HG02884 (cell line): ENCODE results near the gene OR1D5.
A peak's percentile ranks its signal among the peaks of the same experiment; 100 is the strongest.
"Not testable (repeated sequence)": the region's sequence is repeated elsewhere in the genome, so short reads cannot be mapped to it uniquely, and the experiment has no call there.

Experiments used
- ATAC-seq: cut with Tn5 transposase; IDR thresholded peaks from one replicate; pipeline ENCODE4 v1.9.1; 2021; ENCODE audit warnings: mild to moderate bottlenecking, moderate library complexity; ENCODE audit not compliant: unreplicated experiment

The OR1D5 gene

GRCh38 chr17:3063507-3063906 lies at the start of gene OR1D5:
TSS of gene OR1D5 (minus strand) at chr17:3063607. CDS start at chr17:3063607, 0 bp downstream.
- ATAC-seq: not testable (repeated sequence)

GRCh38 chr17:3104322-3104721 lies 40.9 kb upstream of the OR1D5 start, which contains the start of gene OR1D2:
TSS of gene OR1D2 (minus strand) at chr17:3104422. CDS start at chr17:3092996, 11,426 bp downstream.
- no peak for ATAC-seq

DNA sequence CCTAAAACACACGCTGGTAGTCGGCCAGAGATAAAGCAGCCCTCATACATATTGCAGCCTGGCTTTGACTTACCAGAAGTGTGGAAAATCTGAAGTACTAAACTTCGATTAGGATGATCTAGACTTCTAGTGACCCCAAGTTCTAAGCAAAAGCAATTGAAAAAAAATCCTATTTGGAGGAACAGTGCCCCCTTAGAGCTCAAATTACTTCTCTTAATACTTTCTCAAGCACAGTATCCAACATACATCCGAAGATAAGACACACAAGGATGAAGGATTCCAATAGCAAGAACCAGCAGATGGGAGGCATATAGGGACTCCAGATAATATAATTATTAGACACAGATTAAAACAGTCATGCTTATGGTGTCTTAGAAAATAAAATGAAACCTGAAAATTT lies 10.4 kb upstream of the OR1D5 start:
- not testable (repeated sequence) for ATAC-seq

GRCh38 chr17:3065192-3065591 lies 1.8 kb upstream of the OR1D5 start:
- not testable (repeated sequence) for ATAC-seq

- ATAC-seq: not testable (repeated sequence)
These were observed 506 bp downstream of the OR1D5 start for GRCh38 chr17:3062824-3063377.

- ATAC-seq: not testable (repeated sequence)
These were observed 8.5 kb downstream of the OR1D5 start for GRCh38 chr17:3054868-3055267.

GRCh38 chr17:3049705-3050295 lies 13.6 kb downstream of the OR1D5 start:
- no peak for ATAC-seq

DNA sequence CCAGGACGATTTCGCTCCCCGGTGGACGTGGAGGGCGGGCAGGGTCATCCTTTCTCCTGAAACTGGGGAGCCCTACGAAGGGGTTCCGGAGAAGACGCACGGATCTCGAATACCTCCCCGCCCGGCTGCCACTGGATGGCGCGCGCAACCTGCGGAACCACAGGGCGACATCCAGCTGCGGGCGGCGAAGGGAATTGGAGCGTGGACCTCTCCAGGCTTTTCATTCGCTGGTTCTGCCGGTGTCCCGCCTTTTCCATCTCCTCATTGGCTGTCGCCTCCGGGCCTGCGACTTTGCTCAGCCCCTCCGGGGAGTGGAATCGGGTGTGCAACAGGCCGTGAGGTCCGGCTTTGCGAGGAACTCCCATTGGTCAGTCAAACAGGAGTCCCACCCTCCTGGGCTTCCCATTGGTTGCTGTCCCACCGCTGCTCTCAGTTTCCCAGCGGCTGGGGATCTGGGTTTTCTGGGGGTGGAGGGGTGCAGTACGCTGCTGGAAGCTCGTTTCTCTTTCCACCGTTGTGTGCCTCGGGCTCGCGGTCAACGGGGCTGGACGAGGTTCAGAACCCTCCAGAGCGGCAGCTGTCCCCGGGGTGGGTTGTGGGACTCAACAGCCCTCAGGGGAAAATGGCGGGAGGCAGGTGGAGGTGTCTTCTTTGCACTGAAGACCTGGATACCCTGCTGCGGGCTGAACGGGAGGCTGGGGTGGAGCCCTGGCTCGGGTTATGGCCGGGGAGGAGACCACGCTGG lies 14.5 kb downstream of the OR1D5 start:
- ATAC-seq: peak; percentile 96

- ATAC-seq: no peak
These were observed 16.7 kb downstream of the OR1D5 start for GRCh38 chr17:3046753-3047152.

GRCh38 chr17:3043737-3044365 lies 19.6 kb downstream of the OR1D5 start:
- ATAC-seq: no peak

DNA sequence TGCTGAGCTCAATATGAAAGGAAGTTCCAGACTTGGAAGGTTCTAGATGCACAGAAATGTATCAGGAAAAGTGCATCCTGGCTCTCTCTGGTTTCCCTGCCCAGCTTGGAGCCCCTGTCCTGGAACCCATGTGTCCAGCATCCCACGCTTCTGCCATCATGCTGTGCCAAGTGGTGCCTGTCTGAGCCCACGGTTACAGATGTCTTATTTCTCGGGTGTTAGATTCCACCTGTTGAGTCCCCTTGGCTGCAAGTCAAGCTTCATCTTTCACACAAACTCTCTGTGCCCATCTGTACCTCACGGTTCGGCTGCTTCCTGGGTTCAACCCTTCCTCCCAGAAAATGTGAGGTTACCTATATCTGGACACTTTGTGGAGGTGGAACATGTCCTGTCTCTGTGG lies 22.5 kb downstream of the OR1D5 start:
- ATAC-seq: no peak

GRCh38 chr17:3039736-3040135 lies 23.7 kb downstream of the OR1D5 start:
- ATAC-seq: no peak

- no peak for ATAC-seq
These were observed 24.5 kb downstream of the OR1D5 start for GRCh38 chr17:3038941-3039340.

GRCh38 chr17:3037259-3037658 lies 26.1 kb downstream of the OR1D5 start:
- no peak for ATAC-seq

GRCh38 chr17:3036800-3037199 lies 26.6 kb downstream of the OR1D5 start:
- no peak for ATAC-seq

DNA sequence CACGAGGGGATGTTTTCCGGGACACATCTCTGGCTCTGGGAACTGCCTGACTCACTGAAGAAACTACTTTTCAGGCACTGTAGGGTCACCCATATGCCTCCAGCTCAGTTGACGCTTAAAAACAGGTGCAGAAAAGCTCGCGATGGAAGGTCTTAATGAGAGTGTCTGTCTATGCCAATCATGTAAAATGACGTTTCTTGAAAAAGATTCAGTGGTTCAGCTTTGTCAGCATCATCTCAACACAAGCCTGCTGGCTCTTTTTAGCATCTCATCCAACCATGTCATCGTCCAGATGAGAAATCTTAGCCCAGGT lies 27.5 kb downstream of the OR1D5 start:
- ATAC-seq: no peak

GRCh38 chr17:3035256-3035967 lies 28.0 kb downstream of the OR1D5 start:
- ATAC-seq: no peak

GRCh38 chr17:3034578-3034920 lies 28.9 kb downstream of the OR1D5 start:
- no peak for ATAC-seq

DNA sequence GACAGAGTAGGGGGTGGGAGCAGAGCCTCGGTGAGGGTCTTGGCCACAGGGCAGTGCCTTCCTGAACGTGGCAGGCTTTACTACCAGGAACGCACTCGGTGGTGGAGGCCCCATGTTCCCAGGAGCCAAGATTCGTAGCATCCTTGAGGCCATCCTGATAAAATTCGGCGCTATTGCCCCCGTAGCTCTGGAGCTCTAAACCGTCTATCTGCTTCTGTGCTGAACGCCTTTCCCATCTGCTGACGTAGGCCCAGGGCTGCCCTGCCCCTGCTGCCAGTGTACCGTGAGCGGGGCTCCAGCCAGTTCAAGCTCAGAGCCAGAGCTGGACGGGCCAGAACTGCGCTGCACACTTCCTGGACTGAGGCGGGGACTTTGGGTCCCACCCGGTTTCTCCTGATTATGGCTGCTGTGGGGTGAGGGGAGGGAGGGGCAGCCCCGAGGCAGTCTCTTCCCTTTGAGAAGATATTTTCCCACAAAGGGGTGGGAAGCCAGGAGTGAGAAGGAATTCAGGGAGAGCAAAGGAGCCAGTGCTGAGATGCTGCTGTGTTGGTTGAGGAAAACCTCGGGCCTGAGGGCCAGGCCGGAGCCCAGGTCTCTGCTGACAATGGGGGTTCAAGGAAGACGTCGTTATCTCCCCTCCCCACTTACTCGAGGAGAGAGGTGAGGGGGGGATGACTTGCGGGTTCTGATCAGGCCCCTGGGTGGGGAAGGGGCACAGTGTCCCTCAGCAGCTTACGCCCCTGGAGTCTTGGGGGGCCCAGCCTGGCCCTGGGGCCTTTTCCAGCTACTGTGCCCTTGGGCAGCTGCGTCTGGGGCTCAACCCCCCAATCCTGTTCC lies 29.4 kb downstream of the OR1D5 start:
- ATAC-seq: no peak

DNA sequence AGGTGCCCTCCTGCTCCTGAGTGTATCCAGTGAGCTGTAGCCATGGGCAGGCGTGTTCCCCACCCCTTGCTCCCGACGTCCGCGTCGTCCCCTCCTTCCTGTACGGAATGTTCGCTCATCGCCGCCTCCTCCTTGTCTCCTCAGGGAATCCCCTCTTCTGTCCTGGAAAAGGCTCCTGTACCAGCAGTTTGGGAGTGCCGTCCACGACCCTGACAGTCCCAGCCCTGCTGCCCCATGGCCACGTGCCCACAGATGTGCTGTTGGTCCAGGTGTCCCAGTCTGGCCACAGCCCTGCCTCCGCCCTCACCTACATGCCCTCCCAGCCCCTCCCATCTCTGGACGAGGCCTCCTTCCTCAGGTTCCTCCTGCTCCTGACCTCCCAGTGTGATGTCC lies 30.2 kb downstream of the OR1D5 start:
- ATAC-seq: no peak
